Measurements from ENCODE around the gene COL23A1. TPM values are rescaled to one million over a fixed set of nuclear protein-coding genes. Genes with fewer than 3 reads are reported as not detected.

COL23A1 gene
- total RNA-seq, 1 experiment from 2014 or later, result not detected

- intact Hi-C loops (cut with micrococcal nuclease; ENCODE audit: unreplicated experiment), result no loop called here
- ChIA-PET POLR2A (ENCODE audit: low non-redundant PET) (interaction anchor here (0.6 kb wide), 1 partner anchor 21 kb away, joined by 3 read pairs; no protein-coding TSS in a partner anchor), CTCF (interaction anchor here (1.1 kb wide), 1 partner anchor 36 kb away, joined by 3 read pairs; no protein-coding TSS in a partner anchor)
- Histone ChIP-seq H3K4me1 (ENCODE audit: insufficient read depth, low read length, poor library complexity, severe bottlenecking) (no peaks in the 10 kb centered on the region), H3K9me3 (ENCODE audit: low read depth, low read length, poor library complexity, severe bottlenecking) (no peaks in the 10 kb centered on the region), H3K36me3 (ENCODE audit: insufficient read depth, low read length, poor library complexity, severe bottlenecking) (no peaks in the 10 kb centered on the region), H3K27ac (ENCODE audit: low read depth, low read length, poor library complexity, severe bottlenecking) (no peak overlapping the region), H3K4me3 (ENCODE audit: low read depth, low read length, poor library complexity, severe bottlenecking) (no peak overlapping the region), H3K27me3 (replicated peaks; ENCODE audit: insufficient read depth, low read depth, low read length, poor library complexity) (no peaks in the 10 kb centered on the region)
- BruUV-seq (replicated peaks), result no TSS peak
- TF ChIP-seq EZH2 (IDR thresholded peaks at IDR 0.05; ENCODE audit: borderline replicate concordance, low read depth, low read length, poor library complexity, severe bottlenecking), result no peak
- DNase-seq (ENCODE audit: low spot score), result no peak
Measured at GRCh38 chr5:178460598-178460997, 129.6 kb downstream of the COL23A1 start.

GRCh38 chr5:178460174-178460573, 130.0 kb downstream of the COL23A1 start:
- Histone ChIP-seq H3K27me3 (replicated peaks; ENCODE audit: insufficient read depth, low read depth, low read length, poor library complexity) (no peaks in the 10 kb centered on the region), H3K4me3 (ENCODE audit: low read depth, low read length, poor library complexity, severe bottlenecking) (no peak overlapping the region), H3K27ac (ENCODE audit: low read depth, low read length, poor library complexity, severe bottlenecking) (no peak overlapping the region), H3K4me1 (ENCODE audit: insufficient read depth, low read length, poor library complexity, severe bottlenecking) (no peaks in the 10 kb centered on the region), H3K36me3 (ENCODE audit: insufficient read depth, low read length, poor library complexity, severe bottlenecking) (no peaks in the 10 kb centered on the region), H3K9me3 (ENCODE audit: low read depth, low read length, poor library complexity, severe bottlenecking) (no peaks in the 10 kb centered on the region)
- POLR2A ChIA-PET (ENCODE audit: low non-redundant PET), result no interaction called here
- BruUV-seq (replicated peaks), result no TSS peak
- CTCF ChIA-PET, result no interaction called here
- TF ChIP-seq EZH2 (IDR thresholded peaks at IDR 0.05; ENCODE audit: borderline replicate concordance, low read depth, low read length, poor library complexity, severe bottlenecking) (no peak), CTCF (conservative IDR thresholded peaks at IDR 0.05; ENCODE audit: low read depth, low read length) (no peak)
- DNase-seq (ENCODE audit: low spot score), result no peak
- intact Hi-C loops (cut with micrococcal nuclease; ENCODE audit: unreplicated experiment), result no loop called here

- no peak for DNase-seq (ENCODE audit: low spot score)
- TF ChIP-seq CTCF (conservative IDR thresholded peaks at IDR 0.05; ENCODE audit: low read depth, low read length) (no peak), EZH2 (IDR thresholded peaks at IDR 0.05; ENCODE audit: borderline replicate concordance, low read depth, low read length, poor library complexity, severe bottlenecking) (no peak)
- no peaks in the 10 kb centered on the region for H3K27me3 ChIP-seq (replicated peaks; ENCODE audit: insufficient read depth, low read depth, low read length, poor library complexity)
- BruUV-seq (replicated peaks), result no TSS peak
- H3K36me3 ChIP-seq (ENCODE audit: insufficient read depth, low read length, poor library complexity, severe bottlenecking), result no peaks in the 10 kb centered on the region
- ChIA-PET CTCF (no interaction called here), POLR2A (ENCODE audit: low non-redundant PET) (no interaction called here)
- no peak overlapping the region for H3K27ac ChIP-seq (ENCODE audit: low read depth, low read length, poor library complexity, severe bottlenecking)
- intact Hi-C loops (cut with micrococcal nuclease; ENCODE audit: unreplicated experiment), result no loop called here
- H3K9me3 ChIP-seq (ENCODE audit: low read depth, low read length, poor library complexity, severe bottlenecking), result no peaks in the 10 kb centered on the region
- no peaks in the 10 kb centered on the region for H3K4me1 ChIP-seq (ENCODE audit: insufficient read depth, low read length, poor library complexity, severe bottlenecking)
- no peak overlapping the region for H3K4me3 ChIP-seq (ENCODE audit: low read depth, low read length, poor library complexity, severe bottlenecking)
Measured at GRCh38 chr5:178458140-178458539, 132.1 kb downstream of the COL23A1 start.

- Histone ChIP-seq H3K36me3 (ENCODE audit: insufficient read depth, low read length, poor library complexity, severe bottlenecking) (no peaks in the 10 kb centered on the region), H3K9me3 (ENCODE audit: low read depth, low read length, poor library complexity, severe bottlenecking) (no peaks in the 10 kb centered on the region), H3K27ac (ENCODE audit: low read depth, low read length, poor library complexity, severe bottlenecking) (no peak overlapping the region), H3K4me1 (ENCODE audit: insufficient read depth, low read length, poor library complexity, severe bottlenecking) (no peaks in the 10 kb centered on the region), H3K27me3 (replicated peaks; ENCODE audit: insufficient read depth, low read depth, low read length, poor library complexity) (no peaks in the 10 kb centered on the region), H3K4me3 (ENCODE audit: low read depth, low read length, poor library complexity, severe bottlenecking) (no peak overlapping the region)
- ChIA-PET POLR2A (ENCODE audit: low non-redundant PET) (no interaction called here), CTCF (no interaction called here)
- intact Hi-C loops (cut with micrococcal nuclease; ENCODE audit: unreplicated experiment), result no loop called here
- no peak for TF ChIP-seq EZH2 (IDR thresholded peaks at IDR 0.05; ENCODE audit: borderline replicate concordance, low read depth, low read length, poor library complexity, severe bottlenecking)
- TF ChIP-seq CTCF (conservative IDR thresholded peaks at IDR 0.05; ENCODE audit: low read depth, low read length), result no peak
- no peak for DNase-seq (ENCODE audit: low spot score)
- BruUV-seq (replicated peaks), result no TSS peak
Measured at GRCh38 chr5:178457471-178457870, 132.7 kb downstream of the COL23A1 start.
